22Rv1 (cell line): ENCODE data around the gene AP3S2.
"Not testable (repeated sequence)": the region's sequence is repeated elsewhere in the genome, so short reads cannot be mapped to it uniquely, and the experiment has no call there.

ENCODE experiments used
- H3K27ac ChIP-seq: fragments of 450-650 bp; 2 replicates; pipeline ENCODE4 v1.5.1; 2017
- CTCF ChIP-seq: fragments of 450-650 bp; IDR thresholded peaks from 2 replicates; pipeline ENCODE4 v1.5.1; 2017; ENCODE audit warnings: mild to moderate bottlenecking
- ZFX ChIP-seq: fragments of 450-650 bp; IDR thresholded peaks from 2 replicates; pipeline ENCODE4 v1.6.1; 2017; ENCODE audit warnings: antibody characterized with exemption, borderline replicate concordance

AP3S2 gene

GRCh38 chr15:89836267-89837133 lies 57.3 kb downstream of the AP3S2 start:
- no peak overlapping the region for H3K27ac ChIP-seq
- TF ChIP-seq CTCF: no peak
- no peak for TF ChIP-seq ZFX

DNA sequence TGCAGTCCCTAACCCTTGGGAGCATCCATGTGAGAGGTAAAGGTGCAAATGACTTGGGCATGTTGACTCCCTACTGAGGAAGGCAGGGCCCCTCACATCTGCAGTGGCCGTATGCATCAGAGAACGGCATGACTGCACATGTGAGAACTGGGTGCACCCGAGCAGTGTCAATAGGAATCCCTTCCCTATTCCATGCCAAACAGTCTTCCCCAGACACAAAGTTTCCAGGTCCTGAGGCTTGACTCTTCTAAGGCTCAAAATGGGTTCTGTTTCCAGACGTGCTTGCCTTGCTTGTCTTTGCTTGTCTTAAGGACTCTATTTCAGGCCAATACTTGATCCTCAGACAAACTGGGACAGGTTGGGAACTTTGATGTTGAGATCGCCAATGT lies 58.6 kb downstream of the AP3S2 start:
- TF ChIP-seq CTCF: no peak
- no peak for TF ChIP-seq ZFX
- H3K27ac ChIP-seq: no peak overlapping the region

DNA sequence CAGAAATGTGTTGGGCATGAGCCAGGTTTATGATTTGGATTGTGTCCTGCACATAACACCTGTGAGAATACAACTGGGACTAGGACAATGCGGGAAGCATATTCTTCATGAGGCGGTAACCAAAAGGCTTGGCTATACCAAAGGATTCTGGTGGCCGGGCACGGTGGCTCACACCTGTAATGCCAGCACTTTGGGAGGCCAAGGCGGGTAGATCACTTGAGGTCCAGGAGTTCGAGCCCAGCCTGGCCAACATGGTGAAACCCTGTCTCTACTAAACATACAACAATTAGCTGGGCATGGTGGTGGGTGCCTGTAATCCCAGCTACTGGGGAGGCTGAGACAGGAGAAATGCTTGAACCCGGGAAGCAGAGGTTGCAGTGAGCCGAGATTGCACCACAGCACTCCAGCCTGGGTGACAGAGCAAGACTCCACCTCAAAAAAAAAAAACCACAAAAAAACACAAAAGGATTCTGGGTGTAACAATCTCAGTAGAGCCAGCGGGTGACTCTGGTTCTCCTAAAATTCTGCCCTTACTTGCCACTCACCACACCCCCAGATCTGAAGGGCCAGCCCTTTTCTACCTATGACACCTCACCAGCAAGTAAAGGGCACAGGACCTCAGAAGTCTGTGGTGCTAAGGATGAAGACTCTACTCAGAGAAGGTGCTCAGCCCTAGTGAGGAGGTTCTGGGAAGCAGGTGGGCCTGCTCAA lies 59.2 kb downstream of the AP3S2 start:
- not testable (repeated sequence) for H3K27ac ChIP-seq

DNA sequence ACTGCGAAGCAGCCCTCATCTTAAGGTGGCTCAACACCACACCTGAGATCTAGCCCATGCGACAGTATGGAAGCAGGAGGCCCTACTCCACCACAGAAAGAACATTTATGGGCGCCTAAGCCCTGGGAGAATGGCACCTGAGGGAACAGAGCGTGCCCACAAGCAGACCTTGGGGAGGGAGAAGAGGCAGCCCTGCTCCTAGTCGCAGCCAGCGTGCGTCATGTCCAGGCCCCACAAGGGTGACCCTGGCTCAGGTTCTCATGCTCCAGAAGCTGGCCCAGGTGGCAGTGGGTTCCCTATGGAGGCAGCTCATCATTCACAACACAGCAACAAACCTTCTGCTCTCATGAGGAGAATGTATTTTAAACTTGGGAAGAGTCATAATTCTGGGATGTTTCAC lies 59.8 kb downstream of the AP3S2 start:
- no peak overlapping the region for H3K27ac ChIP-seq

DNA sequence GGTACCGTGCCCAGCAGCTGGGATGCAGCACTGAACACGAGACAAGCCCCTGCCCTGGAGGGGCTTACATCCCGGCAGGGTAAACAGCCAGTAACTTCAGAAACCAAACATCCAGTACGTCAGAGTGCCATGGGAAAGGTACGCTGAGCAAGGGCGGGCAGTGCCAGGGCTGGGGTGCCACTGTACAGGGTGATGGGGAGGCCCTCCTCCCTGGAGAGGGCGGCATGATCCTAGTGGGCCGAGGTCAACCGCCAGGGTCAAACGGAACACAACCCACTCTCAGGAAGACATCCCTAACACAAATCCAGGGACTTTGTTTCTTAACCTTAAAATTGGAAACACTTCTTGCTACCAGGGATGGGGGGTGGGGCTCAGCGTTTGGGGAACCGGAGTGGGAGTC lies 63.2 kb downstream of the AP3S2 start:
- TF ChIP-seq CTCF: no peak
- TF ChIP-seq ZFX: no peak
- no peak overlapping the region for H3K27ac ChIP-seq

More for the DNA sequence above, 59.8 kb downstream of the AP3S2 start:
- no peak for TF ChIP-seq ZFX
- TF ChIP-seq CTCF: no peak

GRCh38 chr15:89829616-89830440 lies 64.0 kb downstream of the AP3S2 start:
- TF ChIP-seq ZFX (no peak), CTCF (no peak)
- no peak overlapping the region for H3K27ac ChIP-seq

GRCh38 chr15:89829161-89829560 lies 64.6 kb downstream of the AP3S2 start:
- TF ChIP-seq CTCF: no peak
- TF ChIP-seq ZFX: no peak
- H3K27ac ChIP-seq: no peak overlapping the region
